ENCODE results near the gene BICC1. TPM values are rescaled to one million over a fixed set of nuclear protein-coding genes. Genes with fewer than 3 reads are reported as not detected.

BICC1 gene
- total RNA-seq, 4 donors from 2014 or later = 28.8 to 39.0 (median 30.5) TPM

DNA sequence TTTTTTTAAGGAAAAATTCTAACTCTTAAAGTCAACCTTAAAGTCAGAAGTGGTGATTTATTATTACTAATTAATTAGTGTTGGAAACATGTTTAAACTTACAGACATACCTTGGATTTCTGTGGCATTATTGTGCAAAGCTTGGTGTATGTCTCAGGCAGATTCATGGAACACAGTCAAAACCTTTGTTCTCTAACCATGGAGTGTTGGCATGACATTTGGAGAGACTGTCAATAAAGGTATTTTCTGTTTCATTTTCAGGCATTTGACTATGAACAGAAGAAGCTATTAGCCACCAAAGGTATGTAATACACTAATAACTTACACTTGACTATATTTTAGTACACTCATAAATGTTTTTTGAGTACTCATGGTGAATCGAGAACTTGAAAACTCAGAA lies 293.7 kb downstream of the BICC1 start:
- no peak overlapping the region for H3K4me3 ChIP-seq
- no peaks in the 10 kb centered on the region for H3K9me3 ChIP-seq
- no peak overlapping the region for H3K27ac ChIP-seq
- 91 to 98% methylated on average over 1 of the region's 1 CpG for WGBS, 2 donors
- peaks cover 0 to 9% (median 0%) of the 10 kb centered on the region in 4 donors for H3K4me1 ChIP-seq
- TF ChIP-seq, protein P1, sequence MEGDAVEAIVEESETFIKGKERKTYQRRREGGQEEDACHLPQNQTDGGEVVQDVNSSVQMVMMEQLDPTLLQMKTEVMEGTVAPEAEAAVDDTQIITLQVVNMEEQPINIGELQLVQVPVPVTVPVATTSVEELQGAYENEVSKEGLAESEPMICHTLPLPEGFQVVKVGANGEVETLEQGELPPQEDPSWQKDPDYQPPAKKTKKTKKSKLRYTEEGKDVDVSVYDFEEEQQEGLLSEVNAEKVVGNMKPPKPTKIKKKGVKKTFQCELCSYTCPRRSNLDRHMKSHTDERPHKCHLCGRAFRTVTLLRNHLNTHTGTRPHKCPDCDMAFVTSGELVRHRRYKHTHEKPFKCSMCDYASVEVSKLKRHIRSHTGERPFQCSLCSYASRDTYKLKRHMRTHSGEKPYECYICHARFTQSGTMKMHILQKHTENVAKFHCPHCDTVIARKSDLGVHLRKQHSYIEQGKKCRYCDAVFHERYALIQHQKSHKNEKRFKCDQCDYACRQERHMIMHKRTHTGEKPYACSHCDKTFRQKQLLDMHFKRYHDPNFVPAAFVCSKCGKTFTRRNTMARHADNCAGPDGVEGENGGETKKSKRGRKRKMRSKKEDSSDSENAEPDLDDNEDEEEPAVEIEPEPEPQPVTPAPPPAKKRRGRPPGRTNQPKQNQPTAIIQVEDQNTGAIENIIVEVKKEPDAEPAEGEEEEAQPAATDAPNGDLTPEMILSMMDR (IDR thresholded peaks at IDR 0.05) = no peak
- TF ChIP-seq EP300 (IDR thresholded peaks at IDR 0.05) = no peak
- TF ChIP-seq POLR2A (IDR thresholded peaks at IDR 0.05) = no peak
- no peak for DNase-seq (ENCODE audit: low spot score in 2 of 2)
- no peaks in the 10 kb centered on the region for H3K27me3 ChIP-seq
- no peaks in the 10 kb centered on the region for H3K36me3 ChIP-seq

DNA sequence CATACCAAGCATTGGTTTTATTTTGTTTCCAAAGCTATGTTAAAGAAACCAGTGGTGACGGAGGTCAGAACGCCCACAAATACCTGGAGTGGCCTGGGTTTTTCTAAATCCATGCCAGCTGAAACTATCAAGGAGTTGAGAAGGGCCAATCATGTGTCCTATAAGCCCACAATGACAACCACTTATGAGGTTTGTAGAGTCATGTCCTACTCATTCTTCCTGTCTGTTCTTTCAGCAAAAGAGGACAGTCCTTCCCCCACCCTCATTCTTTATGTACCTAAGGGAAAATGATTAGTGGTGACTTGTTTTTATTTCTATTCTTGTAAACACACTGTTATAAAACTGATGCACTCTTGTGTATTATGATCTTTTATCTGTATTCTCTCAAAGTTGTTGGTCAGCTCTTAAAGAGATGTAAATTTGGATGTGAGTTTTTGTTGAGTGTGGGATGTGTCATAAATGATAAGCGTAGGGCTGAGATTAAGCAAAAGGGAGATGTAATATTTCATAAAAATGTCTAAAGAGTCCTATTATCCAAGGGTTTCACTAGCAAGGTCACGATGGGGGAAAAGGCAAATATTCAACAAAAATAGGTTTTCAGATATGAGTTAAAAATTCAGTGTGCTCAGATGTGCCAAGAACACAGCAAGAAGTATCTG lies 294.4 kb downstream of the BICC1 start:
- WGBS, 2 donors = 81 to 83% methylated on average over 4 of the region's 4 CpGs
- DNase-seq (ENCODE audit: low spot score in 2 of 2) = no peak
- Histone ChIP-seq H3K9me3 (no peaks in the 10 kb centered on the region), H3K27me3 (no peaks in the 10 kb centered on the region), H3K36me3 (no peaks in the 10 kb centered on the region), H3K4me1 (peaks cover 0 to 9% (median 0%) of the 10 kb centered on the region in 4 donors), H3K27ac (peak overlapping the region in 1 of 4 donors; percentile 34), H3K4me3 (no peak overlapping the region)
- TF ChIP-seq POLR2A (IDR thresholded peaks at IDR 0.05) = no peak
- no peak for TF ChIP-seq EP300 (IDR thresholded peaks at IDR 0.05)
- TF ChIP-seq, protein P1 (IDR thresholded peaks at IDR 0.05) = no peak

- TF ChIP-seq EP300 (IDR thresholded peaks at IDR 0.05) (no peak), POLR2A (IDR thresholded peaks at IDR 0.05) (no peak)
- TF ChIP-seq, protein P1 (IDR thresholded peaks at IDR 0.05) = no peak
- H3K36me3 ChIP-seq = no peaks in the 10 kb centered on the region
- H3K9me3 ChIP-seq = no peaks in the 10 kb centered on the region
- H3K4me3 ChIP-seq = no peak overlapping the region
- peaks cover 0 to 9% (median 0%) of the 10 kb centered on the region in 4 donors for H3K4me1 ChIP-seq
- H3K27me3 ChIP-seq = no peaks in the 10 kb centered on the region
- WGBS, 2 donors = 31 to 44% methylated on average over 4 of the region's 4 CpGs
- DNase-seq (ENCODE audit: low spot score in 2 of 2) = peak in 1 of 2 donors; percentile 30
- H3K27ac ChIP-seq = no peak overlapping the region
Observed at GRCh38 chr10:58807629-58808022, 295.0 kb downstream of the BICC1 start.

GRCh38 chr10:58810751-58811150 lies 298.1 kb downstream of the BICC1 start:
- no peaks in the 10 kb centered on the region for H3K36me3 ChIP-seq
- no peak for TF ChIP-seq POLR2A (IDR thresholded peaks at IDR 0.05)
- TF ChIP-seq EP300 (IDR thresholded peaks at IDR 0.05) = no peak
- TF ChIP-seq, protein P1 (IDR thresholded peaks at IDR 0.05) = no peak

DNA sequence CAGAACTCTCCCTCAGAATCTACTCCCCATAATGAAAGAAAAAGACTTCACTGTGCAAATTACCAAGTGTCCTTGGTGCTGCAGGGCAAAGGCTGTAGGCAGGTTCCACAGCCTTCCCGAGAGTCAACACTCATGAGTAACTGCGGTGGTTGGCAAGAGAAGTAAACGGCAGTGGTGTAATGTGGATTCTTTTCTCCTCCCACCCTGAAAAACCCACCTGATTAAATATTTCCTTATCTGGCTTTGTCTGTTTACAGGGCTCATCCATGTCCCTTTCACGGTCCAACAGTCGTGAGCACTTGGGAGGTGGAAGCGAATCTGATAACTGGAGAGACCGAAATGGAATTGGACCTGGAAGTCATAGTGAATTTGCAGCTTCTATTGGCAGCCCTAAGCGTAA lies 300.9 kb downstream of the BICC1 start:
- Histone ChIP-seq H3K4me3 (no peak overlapping the region), H3K27ac (no peak overlapping the region), H3K9me3 (no peaks in the 10 kb centered on the region), H3K27me3 (no peaks in the 10 kb centered on the region), H3K4me1 (peaks cover 0 to 15% (median 0%) of the 10 kb centered on the region in 4 donors), H3K36me3 (no peaks in the 10 kb centered on the region)
- TF ChIP-seq, protein P1 (IDR thresholded peaks at IDR 0.05) = no peak
- TF ChIP-seq POLR2A (IDR thresholded peaks at IDR 0.05) = no peak
- no peak for TF ChIP-seq EP300 (IDR thresholded peaks at IDR 0.05)
- no peak for DNase-seq (ENCODE audit: low spot score in 2 of 2)
- WGBS, 2 donors = 89 to 92% methylated on average over 8 of the region's 8 CpGs

More at GRCh38 chr10:58810751-58811150, 298.1 kb downstream of the BICC1 start:
- Histone ChIP-seq H3K27ac (no peak overlapping the region), H3K27me3 (no peaks in the 10 kb centered on the region), H3K9me3 (no peaks in the 10 kb centered on the region), H3K4me1 (peaks cover 0 to 9% (median 0%) of the 10 kb centered on the region in 4 donors), H3K4me3 (no peak overlapping the region)
- WGBS, 2 donors = 89 to 94% methylated on average over 2 of the region's 2 CpGs
- no peak for DNase-seq (ENCODE audit: low spot score in 2 of 2)
